ENCODE measurements around the gene SULT2B1.
"Not testable (repeated sequence)": the region's sequence is repeated elsewhere in the genome, so short reads cannot be mapped to it uniquely, and the experiment has no call there.

The SULT2B1 gene

GRCh38 chr19:48571378-48572162, 19.6 kb downstream of the SULT2B1 start:
- TF ChIP-seq CTCF (IDR thresholded peaks at IDR 0.05; ENCODE audit: low read depth, low read length, missing control alignments): no peak
- no peak for DNase-seq
- no peaks in the 10 kb centered on the region for H3K36me3 ChIP-seq (replicated peaks)
- H3K4me3 ChIP-seq (ENCODE audit: low read depth, low read length): no peak overlapping the region
- in situ Hi-C loops (cut with HindIII; ENCODE audit: low pct_ligation_motif_present, low sequenced_read_pairs): no loop called here
- H3K27me3 ChIP-seq (replicated peaks): no peaks in the 10 kb centered on the region
- H3K27ac ChIP-seq: no peak overlapping the region

- Histone ChIP-seq H3K27me3 (replicated peaks) (no peaks in the 10 kb centered on the region), H3K4me3 (ENCODE audit: low read depth, low read length) (no peak overlapping the region), H3K27ac (no peak overlapping the region), H3K36me3 (replicated peaks) (no peaks in the 10 kb centered on the region)
- no peak for TF ChIP-seq CTCF (IDR thresholded peaks at IDR 0.05; ENCODE audit: low read depth, low read length, missing control alignments)
- DNase-seq: no peak
- in situ Hi-C loops (cut with HindIII; ENCODE audit: low pct_ligation_motif_present, low sequenced_read_pairs): no loop called here
These were observed 21.2 kb downstream of the SULT2B1 start for GRCh38 chr19:48573163-48573505.

- Histone ChIP-seq H3K36me3 (replicated peaks) (no peaks in the 10 kb centered on the region), H3K27ac (no peak overlapping the region), H3K4me3 (ENCODE audit: low read depth, low read length) (no peak overlapping the region), H3K27me3 (replicated peaks) (no peaks in the 10 kb centered on the region)
- no peak for TF ChIP-seq CTCF (IDR thresholded peaks at IDR 0.05; ENCODE audit: low read depth, low read length, missing control alignments)
- in situ Hi-C loops (cut with HindIII; ENCODE audit: low pct_ligation_motif_present, low sequenced_read_pairs): no loop called here
- no peak for DNase-seq
These were observed 24.1 kb downstream of the SULT2B1 start for GRCh38 chr19:48575931-48576622.

GRCh38 chr19:48577908-48578307, 25.9 kb downstream of the SULT2B1 start:
- H3K36me3 ChIP-seq (replicated peaks); H3K4me3 ChIP-seq (ENCODE audit: low read depth, low read length); H3K27ac ChIP-seq; in situ Hi-C loops (cut with HindIII; ENCODE audit: low pct_ligation_motif_present, low sequenced_read_pairs); H3K27me3 ChIP-seq (replicated peaks); DNase-seq: not testable (repeated sequence)

GRCh38 chr19:48578891-48579290, 26.9 kb downstream of the SULT2B1 start:
- in situ Hi-C loops (cut with HindIII; ENCODE audit: low pct_ligation_motif_present, low sequenced_read_pairs): no loop called here
- no peak overlapping the region for H3K4me3 ChIP-seq (ENCODE audit: low read depth, low read length)
- H3K36me3 ChIP-seq (replicated peaks): no peaks in the 10 kb centered on the region
- no peaks in the 10 kb centered on the region for H3K27me3 ChIP-seq (replicated peaks)
- peak; percentile 56 for DNase-seq
- no peak overlapping the region for H3K27ac ChIP-seq
- no peak for TF ChIP-seq CTCF (IDR thresholded peaks at IDR 0.05; ENCODE audit: low read depth, low read length, missing control alignments)

- no peak for DNase-seq
- Histone ChIP-seq H3K27ac (no peak overlapping the region), H3K27me3 (replicated peaks) (no peaks in the 10 kb centered on the region), H3K36me3 (replicated peaks) (no peaks in the 10 kb centered on the region), H3K4me3 (ENCODE audit: low read depth, low read length) (no peak overlapping the region)
- in situ Hi-C loops (cut with HindIII; ENCODE audit: low pct_ligation_motif_present, low sequenced_read_pairs): no loop called here
- no peak for TF ChIP-seq CTCF (IDR thresholded peaks at IDR 0.05; ENCODE audit: low read depth, low read length, missing control alignments)
These were observed 30.2 kb downstream of the SULT2B1 start for GRCh38 chr19:48582168-48582567.
